Gastrocnemius medialis (tissue), 4 donors: Measurements from ENCODE around the gene ATP9B.

Source experiments
- POLR2A ChIP-seq, 2 donors: fragments of 450-650 bp; IDR thresholded peaks; one replicate each; pipeline ENCODE4 v1.6.1; 2017; ENCODE audit warnings: antibody characterized with exemption in 2 of 2, mild to moderate bottlenecking in 2 of 2, moderate library complexity in 2 of 2
- TF ChIP-seq, protein P1 (sequence below), 5 experiments: fragments of 450-650 bp in 3 of 5; fragments of 200-600 bp in 2 of 5; sonication (generic) in 2 of 5; IDR thresholded peaks in 4 of 5; conservative IDR thresholded peaks in 1 of 5; 1 replicate in 4 of 5; 2 replicates in 1 of 5; pipeline ENCODE4 v1.5.1; 2016 to 2019; ENCODE audit warnings: antibody characterized with exemption in 5 of 5, mild to moderate bottlenecking in 3 of 5, moderate library complexity in 3 of 5

DNA sequence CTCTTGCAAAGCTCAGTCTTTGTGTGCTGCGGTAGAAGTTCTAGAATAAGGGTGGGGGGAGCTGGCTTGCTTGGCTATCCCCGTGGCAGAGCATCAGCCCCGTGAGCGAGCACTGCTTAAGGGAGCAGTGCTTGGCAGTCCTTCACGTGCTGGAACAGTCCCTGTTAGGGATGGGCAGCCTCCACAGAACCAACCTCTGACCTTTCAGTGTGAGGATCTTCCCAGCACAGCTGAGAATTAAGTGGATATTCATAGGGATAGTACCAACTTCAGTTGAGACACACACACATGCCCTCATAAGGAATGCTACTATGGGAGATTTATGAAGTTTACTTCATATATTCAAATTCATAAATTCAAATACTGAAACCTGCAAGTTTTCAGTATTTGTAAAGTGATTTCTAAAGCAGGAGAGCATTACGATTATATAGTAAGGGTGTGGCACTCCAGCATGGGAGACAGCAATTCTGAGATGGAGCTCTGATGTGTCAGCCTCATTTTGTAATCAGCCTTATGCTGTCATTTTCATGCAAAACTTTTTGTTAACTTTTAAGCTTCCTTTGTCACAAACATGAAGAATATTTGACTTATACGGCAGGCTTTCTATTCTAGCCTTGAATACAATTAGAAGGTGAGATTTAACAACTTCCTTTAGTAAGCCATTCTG lies 39.5 kb downstream of the ATP9B start:
- TF ChIP-seq, protein P1, sequence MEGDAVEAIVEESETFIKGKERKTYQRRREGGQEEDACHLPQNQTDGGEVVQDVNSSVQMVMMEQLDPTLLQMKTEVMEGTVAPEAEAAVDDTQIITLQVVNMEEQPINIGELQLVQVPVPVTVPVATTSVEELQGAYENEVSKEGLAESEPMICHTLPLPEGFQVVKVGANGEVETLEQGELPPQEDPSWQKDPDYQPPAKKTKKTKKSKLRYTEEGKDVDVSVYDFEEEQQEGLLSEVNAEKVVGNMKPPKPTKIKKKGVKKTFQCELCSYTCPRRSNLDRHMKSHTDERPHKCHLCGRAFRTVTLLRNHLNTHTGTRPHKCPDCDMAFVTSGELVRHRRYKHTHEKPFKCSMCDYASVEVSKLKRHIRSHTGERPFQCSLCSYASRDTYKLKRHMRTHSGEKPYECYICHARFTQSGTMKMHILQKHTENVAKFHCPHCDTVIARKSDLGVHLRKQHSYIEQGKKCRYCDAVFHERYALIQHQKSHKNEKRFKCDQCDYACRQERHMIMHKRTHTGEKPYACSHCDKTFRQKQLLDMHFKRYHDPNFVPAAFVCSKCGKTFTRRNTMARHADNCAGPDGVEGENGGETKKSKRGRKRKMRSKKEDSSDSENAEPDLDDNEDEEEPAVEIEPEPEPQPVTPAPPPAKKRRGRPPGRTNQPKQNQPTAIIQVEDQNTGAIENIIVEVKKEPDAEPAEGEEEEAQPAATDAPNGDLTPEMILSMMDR (IDR thresholded peaks at IDR 0.05 in 4 of 5, conservative IDR thresholded peaks at IDR 0.05 in 1 of 5), result no peak
- no peak for TF ChIP-seq POLR2A (IDR thresholded peaks at IDR 0.05)
